ENCODE results near the gene SLC25A23. TPM values are rescaled to one million over a fixed set of nuclear protein-coding genes. Genes with fewer than 3 reads are reported as not detected.

The SLC25A23 gene
- total and polyA plus RNA-seq, 3 donors from 2014 or later, result 26.9 to 38.5 (median 34.3) TPM

DNA sequence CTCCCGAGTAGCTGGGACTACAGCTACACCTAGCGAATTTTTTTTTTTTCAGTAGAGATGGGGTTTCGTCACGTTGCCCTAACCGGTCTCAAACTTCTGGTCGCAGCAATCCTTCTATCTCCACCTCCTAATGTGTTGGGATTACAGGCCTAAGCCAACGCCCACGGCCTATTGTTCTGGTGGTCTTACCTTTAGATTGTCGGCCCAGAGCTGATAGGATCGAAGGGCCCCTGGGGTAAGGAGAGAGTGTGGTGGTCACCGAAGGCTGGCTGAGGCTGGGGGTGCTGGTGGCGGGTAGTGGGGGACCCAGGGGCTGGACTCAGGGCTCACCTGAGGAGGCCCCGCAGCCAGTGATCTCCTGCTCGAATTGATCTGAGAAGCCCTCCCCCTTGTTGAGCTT, 11.5 kb upstream of the SLC25A23 start:
- Histone ChIP-seq H3K27me3 (no peaks in the 10 kb centered on the region), H3K27ac (no peak overlapping the region), H3K4me3 (no peak overlapping the region), H3K36me3 (ENCODE audit: low read depth, missing control alignments) (no peaks in the 10 kb centered on the region), H3K9me3 (no peaks in the 10 kb centered on the region), H3K4me1 (no peaks in the 10 kb centered on the region)
- no peak for TF ChIP-seq POLR2A (IDR thresholded peaks at IDR 0.05)
- TF ChIP-seq, protein P1, sequence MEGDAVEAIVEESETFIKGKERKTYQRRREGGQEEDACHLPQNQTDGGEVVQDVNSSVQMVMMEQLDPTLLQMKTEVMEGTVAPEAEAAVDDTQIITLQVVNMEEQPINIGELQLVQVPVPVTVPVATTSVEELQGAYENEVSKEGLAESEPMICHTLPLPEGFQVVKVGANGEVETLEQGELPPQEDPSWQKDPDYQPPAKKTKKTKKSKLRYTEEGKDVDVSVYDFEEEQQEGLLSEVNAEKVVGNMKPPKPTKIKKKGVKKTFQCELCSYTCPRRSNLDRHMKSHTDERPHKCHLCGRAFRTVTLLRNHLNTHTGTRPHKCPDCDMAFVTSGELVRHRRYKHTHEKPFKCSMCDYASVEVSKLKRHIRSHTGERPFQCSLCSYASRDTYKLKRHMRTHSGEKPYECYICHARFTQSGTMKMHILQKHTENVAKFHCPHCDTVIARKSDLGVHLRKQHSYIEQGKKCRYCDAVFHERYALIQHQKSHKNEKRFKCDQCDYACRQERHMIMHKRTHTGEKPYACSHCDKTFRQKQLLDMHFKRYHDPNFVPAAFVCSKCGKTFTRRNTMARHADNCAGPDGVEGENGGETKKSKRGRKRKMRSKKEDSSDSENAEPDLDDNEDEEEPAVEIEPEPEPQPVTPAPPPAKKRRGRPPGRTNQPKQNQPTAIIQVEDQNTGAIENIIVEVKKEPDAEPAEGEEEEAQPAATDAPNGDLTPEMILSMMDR (IDR thresholded peaks at IDR 0.05), result no peak
- 85 to 91% methylated on average over 13 to 14 of the region's 14 CpGs for WGBS, 2 donors
- no peak for DNase-seq
- intact Hi-C loops (cut with DNase I; ENCODE audit: low total_unique reads), result no loop called here

DNA sequence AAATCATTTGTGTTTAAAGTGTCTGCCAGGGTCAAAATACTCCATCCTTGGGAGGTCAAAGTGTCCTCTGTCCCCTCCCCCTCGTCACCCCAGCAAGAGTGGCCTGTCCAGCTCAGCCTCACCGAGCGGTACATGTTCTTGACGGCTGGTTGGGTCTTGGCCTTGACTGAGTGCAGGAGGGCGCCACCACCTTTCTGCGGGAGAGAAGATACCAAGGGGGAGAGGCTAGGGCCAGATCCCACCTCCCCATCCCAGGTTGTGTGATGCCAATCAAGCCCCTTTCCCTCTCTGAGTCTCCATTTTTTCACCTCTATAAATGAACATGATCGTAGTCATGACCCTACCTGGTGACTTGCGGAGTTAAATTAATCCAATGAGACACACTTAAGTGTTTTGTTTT, 10.6 kb upstream of the SLC25A23 start:
- H3K9me3 ChIP-seq, result no peaks in the 10 kb centered on the region
- DNase-seq, result no peak
- no peaks in the 10 kb centered on the region for H3K4me1 ChIP-seq
- intact Hi-C loops (cut with DNase I; ENCODE audit: low total_unique reads), result no loop called here
- no peak overlapping the region for H3K27ac ChIP-seq
- 60 to 64% methylated on average over 8 of the region's 8 CpGs for WGBS, 2 donors
- H3K4me3 ChIP-seq, result no peak overlapping the region
- H3K36me3 ChIP-seq (ENCODE audit: low read depth, missing control alignments), result no peaks in the 10 kb centered on the region
- no peaks in the 10 kb centered on the region for H3K27me3 ChIP-seq
- no peak for TF ChIP-seq POLR2A (IDR thresholded peaks at IDR 0.05)
- TF ChIP-seq, protein P1 (IDR thresholded peaks at IDR 0.05), result no peak

DNA sequence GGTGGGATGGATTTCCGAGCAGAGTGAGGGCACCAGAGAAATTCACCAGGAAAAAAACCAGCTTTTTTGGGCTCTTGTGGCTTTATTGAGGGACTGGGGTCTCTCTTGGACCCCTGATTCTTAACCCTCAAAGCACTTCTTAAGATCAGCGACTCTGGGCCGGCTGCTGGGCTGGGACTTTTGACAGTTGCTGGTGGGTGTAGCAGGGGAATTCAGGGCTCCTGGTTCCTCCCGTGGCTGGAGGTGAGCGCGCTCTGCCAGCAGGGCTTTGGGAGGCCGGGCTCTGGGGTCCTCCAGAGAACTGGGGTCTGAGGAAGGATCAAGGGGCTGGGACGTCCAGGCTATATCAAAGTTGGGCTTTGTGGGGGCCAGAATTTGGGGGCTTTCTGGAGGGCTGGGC, 7.8 kb upstream of the SLC25A23 start:
- no peaks in the 10 kb centered on the region for H3K36me3 ChIP-seq (ENCODE audit: low read depth, missing control alignments)
- no peaks in the 10 kb centered on the region for H3K4me1 ChIP-seq
- no peaks in the 10 kb centered on the region for H3K27me3 ChIP-seq
- no peak overlapping the region for H3K4me3 ChIP-seq
- intact Hi-C loops (cut with DNase I; ENCODE audit: low total_unique reads), result no loop called here
- TF ChIP-seq, protein P1 (IDR thresholded peaks at IDR 0.05), result no peak
- TF ChIP-seq POLR2A (IDR thresholded peaks at IDR 0.05), result no peak
- H3K9me3 ChIP-seq, result no peaks in the 10 kb centered on the region
- no peak for DNase-seq
- H3K27ac ChIP-seq, result no peak overlapping the region
- WGBS, 2 donors, result 87 to 88% methylated on average over 7 to 8 of the region's 8 CpGs

DNA sequence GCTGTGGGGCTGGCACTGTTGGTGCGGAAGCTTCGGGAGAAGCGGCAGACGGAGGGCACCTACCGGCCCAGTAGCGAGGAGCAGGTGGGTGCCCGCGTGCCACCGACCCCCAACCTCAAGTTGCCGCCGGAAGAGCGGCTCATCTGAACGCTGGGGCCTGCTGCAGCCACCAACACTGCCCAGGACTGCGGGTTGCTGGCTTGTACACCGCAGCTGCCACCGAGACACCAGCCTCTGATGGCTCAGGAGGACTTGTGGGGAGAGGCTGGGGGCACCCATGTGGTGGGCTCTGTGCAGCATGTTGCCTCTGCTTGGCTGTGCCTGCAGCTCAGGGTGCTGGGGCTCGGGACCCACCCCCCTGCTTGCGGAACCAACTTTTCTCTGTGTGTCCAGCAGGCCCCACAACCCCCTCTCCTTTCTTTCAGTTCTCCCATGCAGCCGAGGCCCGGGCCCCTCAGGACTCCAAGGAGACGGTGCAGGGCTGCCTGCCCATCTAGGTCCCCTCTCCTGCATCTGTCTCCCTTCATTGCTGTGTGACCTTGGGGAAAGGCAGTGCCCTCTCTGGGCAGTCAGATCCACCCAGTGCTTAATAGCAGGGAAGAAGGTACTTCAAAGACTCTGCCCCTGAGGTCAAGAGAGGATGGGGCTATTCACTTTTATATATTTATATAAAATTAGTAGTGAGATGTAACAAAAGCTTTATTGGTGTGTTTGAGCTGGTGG, 7.1 kb upstream of the SLC25A23 start:
- no peaks in the 10 kb centered on the region for H3K4me1 ChIP-seq
- no peaks in the 10 kb centered on the region for H3K27me3 ChIP-seq
- 81 to 95% methylated on average over 4 to 21 of the region's 21 CpGs for WGBS, 2 donors
- intact Hi-C loops (cut with DNase I; ENCODE audit: low total_unique reads), result no loop called here
- no peak overlapping the region for H3K4me3 ChIP-seq
- no peak for DNase-seq
- no peaks in the 10 kb centered on the region for H3K36me3 ChIP-seq (ENCODE audit: low read depth, missing control alignments)
- TF ChIP-seq, protein P1 (IDR thresholded peaks at IDR 0.05), result no peak
- no peak for TF ChIP-seq POLR2A (IDR thresholded peaks at IDR 0.05)
- no peak overlapping the region for H3K27ac ChIP-seq
- no peaks in the 10 kb centered on the region for H3K9me3 ChIP-seq

- Histone ChIP-seq H3K4me3 (no peak overlapping the region), H3K27ac (no peak overlapping the region), H3K4me1 (peaks cover 1% of the 10 kb centered on the region), H3K9me3 (no peaks in the 10 kb centered on the region), H3K27me3 (no peaks in the 10 kb centered on the region), H3K36me3 (ENCODE audit: low read depth, missing control alignments) (no peaks in the 10 kb centered on the region)
- TF ChIP-seq POLR2A (IDR thresholded peaks at IDR 0.05), result no peak
- TF ChIP-seq, protein P1 (IDR thresholded peaks at IDR 0.05), result no peak
- no peak for DNase-seq
- WGBS, 2 donors, result 81 to 96% methylated on average over 8 of the region's 8 CpGs
- intact Hi-C loops (cut with DNase I; ENCODE audit: low total_unique reads), result no loop called here
Measured at GRCh38 chr19:6465663-6466062, 6.1 kb upstream of the SLC25A23 start.
